PC-9 (cell line): ENCODE results near the gene NFIA.

Experiments
- CTCF ChIP-seq: fragments of 200-600 bp; sonication (generic); conservative IDR thresholded peaks from 2 replicates; pipeline ENCODE4 v1.6.1; 2017; ENCODE audit warnings: mixed run types, antibody characterized with exemption, mild to moderate bottlenecking, moderate library complexity
- EZH2 ChIP-seq: fragments of 200-600 bp; sonication (generic); IDR thresholded peaks from 2 replicates; pipeline ENCODE4 v1.8.0; 2017; ENCODE audit warnings: antibody characterized with exemption, low read depth

GRCh38 chr1:61481315-61481715, 399.0 kb downstream of the NFIA start:
- TF ChIP-seq CTCF (no peak), EZH2 (no peak)
